ENCODE data around the gene PTCH1. TPM values are rescaled to one million over a fixed set of nuclear protein-coding genes. Genes with fewer than 3 reads are reported as not detected.

The PTCH1 gene
- polyA plus RNA-seq, 3 donors = not detected

- H3K36me3 ChIP-seq (replicated peaks in 1 of 2; ENCODE audit: control insufficient read depth in 1 of 2, insufficient read depth in 2 of 2, low read length in 2 of 2) = no peaks in the 10 kb centered on the region
- Mint-ChIP-seq H3K36me3 (no peaks in the 10 kb centered on the region), H3K4me1 (peaks cover 7% of the 10 kb centered on the region), H3K27ac (no peak overlapping the region), H3K9me3 (peaks cover 0 to 3% (median 0%) of the 10 kb centered on the region in 7 donors), H3K4me3 (no peak overlapping the region), H3K27me3 (ENCODE audit: low read depth in 3 of 3) (peaks cover 56 to 86% (median 61%) of the 10 kb centered on the region in 3 donors)
- no peak overlapping the region for H3K9ac ChIP-seq (ENCODE audit: insufficient read depth, low read length, poor library complexity, severe bottlenecking)
- no peak for DNase-seq
- intact Hi-C loops (cut with micrococcal nuclease) = no loop called here
- H4K20me1 ChIP-seq (ENCODE audit: insufficient read depth, low read length) = no peaks in the 10 kb centered on the region
- TF ChIP-seq CTCF (IDR thresholded peaks at IDR 0.05) = no peak
- no peak overlapping the region for H3K4me2 ChIP-seq (replicated peaks; ENCODE audit: extremely low read depth, low read length, poor library complexity, severe bottlenecking)
- peaks cover 0 to 5% of the 10 kb centered on the region in 2 donors for H3K9me3 ChIP-seq (replicated peaks in 1 of 2; ENCODE audit: control insufficient read depth in 1 of 2, insufficient read depth in 1 of 2, low read length in 2 of 2)
- H3K27me3 ChIP-seq (ENCODE audit: control insufficient read depth in 2 of 2, insufficient read depth in 2 of 2, low read length in 2 of 2) = peaks cover 42 to 71% of the 10 kb centered on the region in 2 donors
- H2AFZ ChIP-seq (ENCODE audit: insufficient read depth, low read depth, low read length, poor library complexity, severe bottlenecking) = no peak overlapping the region
- no peaks in the 10 kb centered on the region for H3K79me2 ChIP-seq (ENCODE audit: insufficient read depth, low read length)
- H3K4me3 ChIP-seq (replicated peaks in 1 of 3; ENCODE audit: low read depth in 2 of 3, low read length in 3 of 3) = no peak overlapping the region
- WGBS (ENCODE audit: insufficient coverage) = 92% methylated on average over 3 of the region's 4 CpGs
- H3K27ac ChIP-seq (ENCODE audit: low read depth in 1 of 2, low read length in 2 of 2) = no peak overlapping the region
- no peaks in the 10 kb centered on the region for H3K4me1 ChIP-seq (ENCODE audit: control insufficient read depth in 1 of 2, insufficient read depth in 2 of 2, low read length in 2 of 2)
These were observed 18.1 kb downstream of the PTCH1 start for GRCh38 chr9:95498641-95499040.

- no peak overlapping the region for H2AFZ ChIP-seq (ENCODE audit: insufficient read depth, low read depth, low read length, poor library complexity, severe bottlenecking)
- no peak overlapping the region for H3K4me3 ChIP-seq (replicated peaks in 1 of 3; ENCODE audit: low read depth in 2 of 3, low read length in 3 of 3)
- H3K36me3 Mint-ChIP-seq = no peaks in the 10 kb centered on the region
- H3K79me2 ChIP-seq (ENCODE audit: insufficient read depth, low read length) = no peaks in the 10 kb centered on the region
- peaks cover 0 to 5% of the 10 kb centered on the region in 2 donors for H3K9me3 ChIP-seq (replicated peaks in 1 of 2; ENCODE audit: control insufficient read depth in 1 of 2, insufficient read depth in 1 of 2, low read length in 2 of 2)
- no peaks in the 10 kb centered on the region for H3K4me1 ChIP-seq (ENCODE audit: control insufficient read depth in 1 of 2, insufficient read depth in 2 of 2, low read length in 2 of 2)
- no peak overlapping the region for H3K4me2 ChIP-seq (replicated peaks; ENCODE audit: extremely low read depth, low read length, poor library complexity, severe bottlenecking)
- no peaks in the 10 kb centered on the region for H4K20me1 ChIP-seq (ENCODE audit: insufficient read depth, low read length)
- no peak for TF ChIP-seq CTCF (IDR thresholded peaks at IDR 0.05)
- H3K4me3 Mint-ChIP-seq = peak overlapping the region in 1 of 2 donors; percentile 61
- peaks cover 37 to 65% of the 10 kb centered on the region in 2 donors for H3K27me3 ChIP-seq (ENCODE audit: control insufficient read depth in 2 of 2, insufficient read depth in 2 of 2, low read length in 2 of 2)
- H3K27ac Mint-ChIP-seq = no peak overlapping the region
- no peak overlapping the region for H3K27ac ChIP-seq (ENCODE audit: low read depth in 1 of 2, low read length in 2 of 2)
- no CpG with 5 or more reads among the region's 3 CpGs for WGBS (ENCODE audit: insufficient coverage)
- H3K9ac ChIP-seq (ENCODE audit: insufficient read depth, low read length, poor library complexity, severe bottlenecking) = no peak overlapping the region
- H3K9me3 Mint-ChIP-seq = peaks cover 0 to 2% (median 0%) of the 10 kb centered on the region in 7 donors
- peaks cover 7% of the 10 kb centered on the region for H3K4me1 Mint-ChIP-seq
- H3K36me3 ChIP-seq (replicated peaks in 1 of 2; ENCODE audit: control insufficient read depth in 1 of 2, insufficient read depth in 2 of 2, low read length in 2 of 2) = no peaks in the 10 kb centered on the region
- peaks cover 50 to 84% (median 54%) of the 10 kb centered on the region in 3 donors for H3K27me3 Mint-ChIP-seq (ENCODE audit: low read depth in 3 of 3)
- no peak for DNase-seq
- intact Hi-C loops (cut with micrococcal nuclease) = no loop called here
These were observed 19.0 kb downstream of the PTCH1 start for GRCh38 chr9:95497772-95498171.

All from CD14-positive monocyte (primary cell).